Aorta (tissue), 5 donors: Measurements from ENCODE around the gene GMPPB. TPM values are rescaled to one million over a fixed set of nuclear protein-coding genes. Genes with fewer than 3 reads are reported as not detected.

Source experiments
- ATAC-seq: fragments of 200-7000 bp; cut with Tn5 transposase; one replicate; pipeline ENCODE4 v1.9.1; 2022; ENCODE audit warnings: moderate library complexity; ENCODE audit not compliant: low FRiP score
- DNase-seq, 2 donors: peaks; one replicate each; pipeline ENCODE4 v3.0.0-alpha.2; 2020
- H3K27ac ChIP-seq, 2 donors: one replicate each; pipeline ENCODE4 v1.5.1; 2013; ENCODE audit warnings: low read length in 2 of 2, mild to moderate bottlenecking in 2 of 2, moderate library complexity in 2 of 2, control low read depth in 1 of 2, inconsistent platforms in 1 of 2, low read depth in 1 of 2
- H3K27me3 ChIP-seq, 2 donors: one replicate each; pipeline ENCODE4 v1.6.1; 2013; ENCODE audit warnings: control low read depth in 1 of 2, low read length in 1 of 2, mild to moderate bottlenecking in 1 of 2, moderate library complexity in 1 of 2; ENCODE audit not compliant: insufficient read depth in 2 of 2, control insufficient read depth in 1 of 2
- H3K36me3 ChIP-seq, 2 donors: one replicate each; pipeline ENCODE4 v1.6.1; 2013; ENCODE audit warnings: control low read depth in 1 of 2, low read length in 1 of 2, mild to moderate bottlenecking in 1 of 2; ENCODE audit not compliant: insufficient read depth in 2 of 2, control insufficient read depth in 1 of 2
- H3K4me1 ChIP-seq, 2 donors: one replicate each; pipeline ENCODE4 v1.6.1; 2013; ENCODE audit warnings: low read length in 2 of 2, control low read depth in 1 of 2, mild to moderate bottlenecking in 1 of 2, moderate library complexity in 1 of 2; ENCODE audit not compliant: insufficient read depth in 2 of 2, control insufficient read depth in 1 of 2
- H3K4me3 ChIP-seq, 2 donors: one replicate each; pipeline ENCODE4 v1.5.1; 2013; ENCODE audit warnings: low read length in 2 of 2, control low read depth in 1 of 2, mild to moderate bottlenecking in 1 of 2
- H3K9me3 ChIP-seq: one replicate; pipeline ENCODE4 v1.6.1; 2013; ENCODE audit warnings: mild to moderate bottlenecking, low read length; ENCODE audit not compliant: control insufficient read depth
- WGBS, 2 donors: extraction: QIAGEN DNeasy Blood & Tissue Kit; methylation state at CpG; one replicate each; pipeline ENCODE4 v1.1.7; 2013; 5-methylcytosine and 5-hydroxymethylcytosine counted together
- intact Hi-C, 2 donors: fragments of 100-400 bp; cut with DNase I; formaldehyde crosslinking; loops; one replicate each; pipeline versions ENCODE4 v1.14.2 to v1.15.0; 2022
- polyA plus RNA-seq, 2 donors: library from polyadenylated mRNA; stranded (reverse); fragments of 200-250 nt; gene quantifications; one replicate each; pipeline ENCODE4 v1.2.3, GENCODE V29; 2013
- total RNA-seq, 2 donors: library from RNA; stranded (reverse); fragmentation: NEBNext Ultra II Directional; extraction: Animal tissue kit (Norgen Biotek cat#: 25700); gene quantifications; one replicate each; pipeline ENCODE4 v1.2.1, GENCODE V29; 2021
- donor health status: healthy with polysubstance abuse.
- donor health status: Bipolar disorder and iron deficiency.
- donor health status: DM: no; HTN: no; CAD: no.
- donor health status: DM: no; HTN: no; CAD: no.
- donor health status: DM: yes; HTN: yes; CAD: no.

GMPPB gene
- total and polyA plus RNA-seq, 4 donors = 13.4 to 39.6 (median 26.9) TPM

- H3K4me3 ChIP-seq = peak overlapping the region; percentile 37 to 54
Observed at GRCh38 chr3:49724586-49724985, 835 bp upstream of the GMPPB start.

GRCh38 chr3:49723296-49723627 is 489 bp downstream of the GMPPB start:
- Histone ChIP-seq H3K9me3 (no peaks in the 10 kb centered on the region), H3K36me3 (peaks cover 0 to 11% of the 10 kb centered on the region in 2 donors), H3K27me3 (no peaks in the 10 kb centered on the region), H3K4me1 (no peaks in the 10 kb centered on the region), H3K27ac (peak overlapping the region in 1 of 2 donors; percentile 92), H3K4me3 (peak overlapping the region; percentile 75 to 83)
- ATAC-seq (no peak), DNase-seq (peak; percentile 74 to 83)
- WGBS, 2 donors = 0 to 1% methylated on average over 20 of the region's 20 CpGs
- intact Hi-C loops = loop anchor here (5.0 to 10.0 kb wide), 2 partner anchors 62 to 179 kb away; partner anchors contain the start of genes IP6K1 (in 1 of the 2) and MST1R (in 1 of the 2)

More at GRCh38 chr3:49724586-49724985, 835 bp upstream of the GMPPB start:
- Histone ChIP-seq H3K27ac (peak overlapping the region in 1 of 2 donors; percentile 82), H3K9me3 (no peaks in the 10 kb centered on the region), H3K27me3 (no peaks in the 10 kb centered on the region), H3K4me1 (no peaks in the 10 kb centered on the region), H3K36me3 (peaks cover 0 to 11% of the 10 kb centered on the region in 2 donors)
- DNase-seq = peak in 1 of 2 donors; percentile 72
- intact Hi-C loops = loop anchor here (5.0 to 10.0 kb wide), 2 partner anchors 60 to 178 kb away; partner anchors contain the start of genes IP6K1 (in 1 of the 2) and MST1R (in 1 of the 2)
- ATAC-seq = no peak
- 8 to 10% methylated on average over 6 of the region's 6 CpGs for WGBS, 2 donors

- intact Hi-C loops = loop anchor here (5.0 to 10.0 kb wide), 2 partner anchors 62 to 179 kb away; partner anchors contain the start of genes IP6K1 (in 1 of the 2) and MST1R (in 1 of the 2)
- Histone ChIP-seq H3K27me3 (no peaks in the 10 kb centered on the region), H3K4me1 (no peaks in the 10 kb centered on the region), H3K27ac (peak overlapping the region in 1 of 2 donors; percentile 92), H3K4me3 (peak overlapping the region; percentile 75 to 83), H3K9me3 (no peaks in the 10 kb centered on the region), H3K36me3 (peaks cover 0 to 9% of the 10 kb centered on the region in 2 donors)
- DNase-seq = peak in 1 of 2 donors; percentile 68
- 47 to 53% methylated on average over 8 of the region's 8 CpGs for whole genome bisulfite sequencing, 2 donors
- no peak for ATAC-seq
Observed at GRCh38 chr3:49722896-49723295, 855 bp downstream of the GMPPB start.

GRCh38 chr3:49721896-49722781 is 1.6 kb downstream of the GMPPB start:
- no peaks in the 10 kb centered on the region for H3K9me3 ChIP-seq
- H3K27ac ChIP-seq = no peak overlapping the region
- DNase-seq = peak; percentile 48 to 71
- intact Hi-C loops = loop anchor here (5.0 to 10.0 kb wide), 2 partner anchors 63 to 180 kb away; partner anchors contain the start of genes IP6K1 (in 1 of the 2) and MST1R (in 1 of the 2)
- no peak for ATAC-seq
- H3K4me1 ChIP-seq = no peaks in the 10 kb centered on the region
- WGBS, 2 donors = 79% methylated on average over 26 of the region's 26 CpGs
- H3K4me3 ChIP-seq = no peak overlapping the region
- H3K27me3 ChIP-seq = no peaks in the 10 kb centered on the region
- peaks cover 0 to 4% of the 10 kb centered on the region in 2 donors for H3K36me3 ChIP-seq

GRCh38 chr3:49721596-49721895 is 2.2 kb downstream of the GMPPB start:
- 71 to 72% methylated on average over 9 of the region's 9 CpGs for WGBS, 2 donors
- intact Hi-C loops = loop anchor here (5.0 to 10.0 kb wide), 2 partner anchors 63 to 181 kb away; partner anchors contain the start of genes IP6K1 (in 1 of the 2) and MST1R (in 1 of the 2)
- Histone ChIP-seq H3K36me3 (peaks cover 0 to under 1% of the 10 kb centered on the region in 2 donors), H3K4me3 (no peak overlapping the region), H3K27ac (no peak overlapping the region), H3K4me1 (no peaks in the 10 kb centered on the region), H3K27me3 (no peaks in the 10 kb centered on the region), H3K9me3 (no peaks in the 10 kb centered on the region)
- ATAC-seq (no peak), DNase-seq (peak in 1 of 2 donors; percentile 45)

GRCh38 chr3:49720855-49721595 is 2.7 kb downstream of the GMPPB start:
- intact Hi-C loops = loop anchor here (5.0 to 10.0 kb wide), 2 partner anchors 64 to 181 kb away; partner anchors contain the start of genes IP6K1 (in 1 of the 2) and MST1R (in 1 of the 2)

GRCh38 chr3:49719214-49719884 is 4.4 kb downstream of the GMPPB start, which contains the start of gene AMIGO3:
Gene AMIGO3, minus strand, starts transcription at chr3:49719684. Its CDS starts 219 bp downstream, at chr3:49719465.
- no peak within 1 kb of the TSS for H3K27ac ChIP-seq
- no peaks in the 10 kb centered on the region for H3K36me3 ChIP-seq
- H3K4me1 ChIP-seq = no peaks in the 10 kb centered on the region
- WGBS, 2 donors = 1% methylated on average over 46 to 50 of the region's 50 CpGs
- no peaks in the 10 kb centered on the region for H3K27me3 ChIP-seq
- no peak within 1 kb of the TSS for H3K4me3 ChIP-seq
- ATAC-seq = peak; percentile 82
- peak; percentile 97 to 98 for DNase-seq
- H3K9me3 ChIP-seq = no peaks in the 10 kb centered on the region
- intact Hi-C loops = no loop called here

More at GRCh38 chr3:49720855-49721595, 2.7 kb downstream of the GMPPB start:
- DNase-seq (peak in 1 of 2 donors; percentile 66), ATAC-seq (no peak)
- Histone ChIP-seq H3K4me3 (no peak overlapping the region), H3K9me3 (no peaks in the 10 kb centered on the region), H3K27ac (no peak overlapping the region), H3K36me3 (no peaks in the 10 kb centered on the region), H3K4me1 (no peaks in the 10 kb centered on the region), H3K27me3 (no peaks in the 10 kb centered on the region)
- WGBS, 2 donors = 48 to 63% methylated on average over 4 of the region's 4 CpGs

- Histone ChIP-seq H3K4me3 (no peak overlapping the region), H3K27ac (no peak overlapping the region), H3K36me3 (no peaks in the 10 kb centered on the region), H3K9me3 (no peaks in the 10 kb centered on the region), H3K27me3 (no peaks in the 10 kb centered on the region), H3K4me1 (no peaks in the 10 kb centered on the region)
- intact Hi-C loops = no loop called here
- 8 to 13% methylated on average over 33 of the region's 33 CpGs for WGBS, 2 donors
- DNase-seq (peak in 1 of 2 donors; percentile 78), ATAC-seq (no peak)
Observed at GRCh38 chr3:49718858-49719213, 4.9 kb downstream of the GMPPB start.
